Measurements from ENCODE around the gene RTN4.
A peak's percentile ranks its signal among the peaks of the same experiment; 100 is the strongest.

RTN4 gene

DNA sequence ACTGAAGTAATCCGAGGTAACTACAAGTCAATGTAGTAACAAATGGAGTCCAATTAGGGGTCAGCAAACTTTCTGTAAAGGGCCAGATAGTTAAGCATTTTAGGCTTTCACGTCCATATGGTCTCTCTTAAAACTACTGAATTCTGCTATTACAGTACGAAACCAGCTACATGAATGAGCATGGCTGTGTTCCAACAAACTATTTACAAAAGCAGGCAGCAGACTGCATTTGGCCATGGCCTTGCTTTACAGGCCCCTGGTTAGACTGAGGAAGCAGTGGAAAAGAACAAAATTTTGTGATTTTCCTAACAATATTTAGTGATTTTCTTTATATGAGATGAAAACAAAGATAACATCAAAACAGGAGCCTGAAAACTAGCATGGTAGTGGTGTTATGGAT lies 64.0 kb downstream of the RTN4 start:
- TF ChIP-seq CTCF (IDR thresholded peaks at IDR 0.05; ENCODE audit: extremely low read depth, missing control alignments), result no peak
- DNase-seq (ENCODE audit: low spot score), result no peak

GRCh38 chr2:54984476-54984875 lies 65.8 kb downstream of the RTN4 start:
- no peak for TF ChIP-seq CTCF (IDR thresholded peaks at IDR 0.05; ENCODE audit: extremely low read depth, missing control alignments)
- no peak for DNase-seq (ENCODE audit: low spot score)

DNA sequence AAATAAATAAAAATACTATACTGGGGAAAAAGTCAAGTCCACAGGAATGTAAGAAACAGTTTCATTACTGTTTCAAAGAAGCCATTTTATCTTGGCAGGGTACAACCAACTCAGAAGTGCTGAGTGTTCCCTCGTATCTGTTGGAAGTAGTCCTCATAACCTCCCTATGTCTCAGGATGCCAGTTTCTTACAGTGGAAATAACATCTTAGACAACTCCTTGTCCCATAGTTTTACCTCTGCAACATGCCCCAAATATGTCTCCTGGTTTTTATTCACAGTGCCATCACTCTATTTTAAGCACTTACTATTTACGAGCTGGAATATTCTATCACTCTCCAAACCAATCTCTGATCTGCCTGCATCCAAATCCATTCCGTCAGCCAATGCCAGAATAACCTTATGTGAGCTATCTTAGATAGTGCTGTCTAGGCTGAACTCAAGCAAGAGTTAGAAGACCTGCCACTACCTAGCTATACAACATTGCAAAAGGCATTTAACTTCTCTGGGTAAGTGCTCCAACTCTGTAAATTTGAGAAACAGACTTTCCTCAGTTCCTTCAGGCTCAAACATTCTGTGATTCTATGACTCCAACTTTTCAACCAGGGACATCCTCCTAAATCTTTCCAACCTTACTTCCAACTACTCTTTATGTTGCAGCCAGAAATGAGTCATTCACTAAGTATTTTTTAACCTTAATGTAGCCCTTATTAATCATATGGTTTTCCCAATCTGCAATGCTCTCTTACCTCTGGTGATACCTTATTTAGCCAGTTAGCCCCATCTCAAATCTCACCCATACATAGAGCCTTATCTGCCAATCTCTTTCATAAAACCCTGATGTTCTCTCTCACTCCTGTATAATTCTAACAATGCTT lies 66.7 kb downstream of the RTN4 start:
- no peak for TF ChIP-seq CTCF (IDR thresholded peaks at IDR 0.05; ENCODE audit: extremely low read depth, missing control alignments)
- no peak for DNase-seq (ENCODE audit: low spot score)

DNA sequence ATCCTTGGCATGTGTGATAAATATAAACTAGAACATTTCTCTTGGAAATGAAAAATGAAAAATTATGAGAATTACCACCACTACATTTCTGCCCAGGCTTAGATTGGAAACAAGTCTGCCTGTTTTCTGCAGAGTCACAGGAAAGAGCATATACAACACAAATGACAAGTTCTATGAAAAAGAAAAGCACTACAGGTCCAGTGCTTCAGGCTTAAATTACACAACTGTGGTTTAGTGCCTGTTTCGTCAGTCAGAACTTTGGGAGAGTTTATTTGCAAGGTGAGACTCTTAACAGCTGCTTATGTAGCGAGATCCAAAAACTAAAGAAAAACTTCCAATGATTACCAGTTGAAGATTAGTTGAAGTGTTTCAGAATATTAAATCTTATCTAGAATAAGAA lies 68.9 kb downstream of the RTN4 start:
- DNase-seq (ENCODE audit: low spot score), result no peak
- no peak for TF ChIP-seq CTCF (IDR thresholded peaks at IDR 0.05; ENCODE audit: extremely low read depth, missing control alignments)

GRCh38 chr2:54979321-54980044 lies 70.8 kb downstream of the RTN4 start:
- no peak for TF ChIP-seq CTCF (IDR thresholded peaks at IDR 0.05; ENCODE audit: extremely low read depth, missing control alignments)
- DNase-seq (ENCODE audit: low spot score), result no peak

GRCh38 chr2:54977149-54977548 lies 73.1 kb downstream of the RTN4 start:
- TF ChIP-seq CTCF (IDR thresholded peaks at IDR 0.05; ENCODE audit: extremely low read depth, missing control alignments), result no peak
- peak; percentile 45 for DNase-seq (ENCODE audit: low spot score)

Data from GM20000 (cell line).